HAP-1 (cell line): Measurements from ENCODE around the gene RUFY1.
A peak's percentile ranks its signal among the peaks of the same experiment; 100 is the strongest.
"Not testable (repeated sequence)": the region's sequence is repeated elsewhere in the genome, so short reads cannot be mapped to it uniquely, and the experiment has no call there.

ENCODE experiments used
- DNase-seq, 2 experiments: peaks; one replicate each; pipeline ENCODE4 v3.0.0-alpha.2; 2016 to 2020; ENCODE audit warnings: low spot score in 2 of 2
- H3K27me3 ChIP-seq: fragments of 250-450 bp; sonication (Bioruptor Pico); 2 replicates; pipeline ENCODE4 v1.5.1; 2020; ENCODE audit warnings: low read depth, mild to moderate bottlenecking, moderate library complexity
- H3K36me3 ChIP-seq: fragments of 250-450 bp; sonication (Bioruptor Pico); replicated peaks from 2 replicates; pipeline ENCODE4 v1.5.1; 2020; ENCODE audit warnings: mild to moderate bottlenecking
- H3K4me1 ChIP-seq: fragments of 250-450 bp; sonication (Bioruptor Pico); 2 replicates; pipeline ENCODE4 v1.5.1; 2020; ENCODE audit warnings: mild to moderate bottlenecking
- H3K4me3 ChIP-seq: fragments of 250-450 bp; sonication (Bioruptor Pico); 2 replicates; pipeline ENCODE4 v1.5.1; 2020; ENCODE audit warnings: mild to moderate bottlenecking, moderate library complexity
- H3K9me3 ChIP-seq: fragments of 250-450 bp; sonication (Bioruptor Pico); 2 replicates; pipeline ENCODE4 v1.5.1; 2020; ENCODE audit warnings: mild to moderate bottlenecking, moderate library complexity
- in situ Hi-C: fragments of 300-500 bp; cut with MboI; formaldehyde crosslinking; loops from 3 replicates; pipeline ENCODE4 v1.14.3; 2020; ENCODE audit warnings: low sequenced_read_pairs, inconsistent platforms, mixed read lengths

RUFY1 gene

GRCh38 chr5:179658179-179658856 lies 108.0 kb downstream of the RUFY1 start:
- H3K27me3 ChIP-seq, H3K36me3 ChIP-seq, H3K9me3 ChIP-seq, in situ Hi-C loops, H3K4me1 ChIP-seq: not testable (repeated sequence)
- peak overlapping the region; percentile 45 for H3K4me3 ChIP-seq
- peak in 1 of 2 experiments; percentile 28 for DNase-seq
